Astrocyte of the cerebellum (primary cell): ENCODE measurements around the gene ZNF24.

ENCODE experiments used
- DNase-seq: peaks from one replicate; pipeline ENCODE4 v3.0.0-alpha.2; 2011; ENCODE audit warnings: low read depth
- H3K4me3 ChIP-seq: 2 replicates; pipeline ENCODE4 v1.5.1; 2011; ENCODE audit warnings: mild to moderate bottlenecking, low read depth, low read length, moderate library complexity
- in situ Hi-C: cut with HindIII; loops from 2 replicates; pipeline ENCODE4 v1.10.0; 2017; ENCODE audit warnings: low sequenced_read_pairs
- TF ChIP-seq, protein P1 (sequence below): IDR thresholded peaks from 2 replicates; pipeline ENCODE4 v1.5.1; 2012; ENCODE audit warnings: low read length, low read depth, moderate library complexity, mild to moderate bottlenecking; ENCODE audit errors: missing control alignments

The ZNF24 gene

DNA sequence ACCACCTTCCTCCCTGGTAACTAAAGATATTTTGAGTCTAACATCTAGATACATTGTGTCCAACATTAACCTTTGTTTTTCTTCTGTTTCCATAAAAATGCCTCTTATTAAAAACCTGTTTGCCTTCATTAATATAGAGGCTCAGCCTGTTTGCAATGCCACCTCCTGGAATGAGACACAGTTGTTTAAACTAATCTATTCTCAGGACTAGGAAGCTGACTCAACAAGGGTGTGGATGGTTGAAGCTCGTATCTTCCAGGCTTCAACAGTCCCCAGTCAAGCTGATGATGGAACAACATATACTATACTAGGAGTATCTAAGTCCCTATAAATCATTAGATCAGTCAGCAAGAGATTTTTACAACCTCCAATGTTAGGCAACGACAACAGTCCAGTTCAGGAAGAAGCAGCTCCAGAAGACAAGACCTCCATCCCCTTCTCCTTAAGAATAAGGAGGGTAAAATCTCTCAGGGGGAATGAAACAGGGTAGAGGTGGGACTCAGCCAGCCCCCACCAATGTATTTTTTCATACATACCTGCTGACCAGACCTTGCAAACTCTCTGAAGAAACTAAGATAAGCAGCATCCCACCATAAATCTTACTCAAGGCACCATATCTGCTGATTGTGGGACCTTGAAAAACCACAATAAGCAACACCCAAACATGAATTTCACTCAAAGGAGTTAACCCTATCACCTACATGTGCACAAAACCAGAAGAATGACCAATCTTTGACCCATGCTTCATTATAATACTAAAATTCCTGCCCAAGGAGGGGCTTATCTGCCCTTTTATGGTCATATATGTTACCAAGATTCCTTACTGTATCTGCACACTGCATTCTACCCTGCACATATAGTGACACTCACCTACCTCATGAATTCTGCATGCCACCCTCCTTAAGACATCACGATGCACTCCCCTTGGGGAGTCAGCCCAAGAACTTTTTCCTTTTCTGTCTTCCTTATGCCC is 21.4 kb downstream of the ZNF24 start:
- TF ChIP-seq, protein P1, sequence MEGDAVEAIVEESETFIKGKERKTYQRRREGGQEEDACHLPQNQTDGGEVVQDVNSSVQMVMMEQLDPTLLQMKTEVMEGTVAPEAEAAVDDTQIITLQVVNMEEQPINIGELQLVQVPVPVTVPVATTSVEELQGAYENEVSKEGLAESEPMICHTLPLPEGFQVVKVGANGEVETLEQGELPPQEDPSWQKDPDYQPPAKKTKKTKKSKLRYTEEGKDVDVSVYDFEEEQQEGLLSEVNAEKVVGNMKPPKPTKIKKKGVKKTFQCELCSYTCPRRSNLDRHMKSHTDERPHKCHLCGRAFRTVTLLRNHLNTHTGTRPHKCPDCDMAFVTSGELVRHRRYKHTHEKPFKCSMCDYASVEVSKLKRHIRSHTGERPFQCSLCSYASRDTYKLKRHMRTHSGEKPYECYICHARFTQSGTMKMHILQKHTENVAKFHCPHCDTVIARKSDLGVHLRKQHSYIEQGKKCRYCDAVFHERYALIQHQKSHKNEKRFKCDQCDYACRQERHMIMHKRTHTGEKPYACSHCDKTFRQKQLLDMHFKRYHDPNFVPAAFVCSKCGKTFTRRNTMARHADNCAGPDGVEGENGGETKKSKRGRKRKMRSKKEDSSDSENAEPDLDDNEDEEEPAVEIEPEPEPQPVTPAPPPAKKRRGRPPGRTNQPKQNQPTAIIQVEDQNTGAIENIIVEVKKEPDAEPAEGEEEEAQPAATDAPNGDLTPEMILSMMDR, result no peak
- in situ Hi-C loops, result no loop called here
- H3K4me3 ChIP-seq, result no peak overlapping the region
- no peak for DNase-seq

DNA sequence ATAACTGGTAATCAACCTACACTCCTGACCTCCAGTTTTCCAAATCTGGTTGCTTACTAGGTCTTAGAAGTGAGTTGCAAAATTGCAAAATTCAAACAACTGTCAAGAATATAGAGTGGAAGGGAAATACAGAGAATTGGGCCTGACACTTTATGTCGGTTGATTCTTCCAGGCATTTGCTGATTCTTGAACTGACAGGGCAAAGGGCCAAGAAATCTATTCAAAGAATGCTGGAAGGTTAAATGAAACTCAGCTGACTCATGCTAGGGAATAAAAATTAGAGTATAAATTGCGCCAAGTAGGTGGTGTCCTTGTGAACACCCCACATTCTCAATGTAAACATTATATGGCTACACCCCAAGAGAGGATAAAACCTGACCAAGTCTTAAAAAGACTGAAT is 32.7 kb downstream of the ZNF24 start:
- DNase-seq, result peak; percentile 28
- in situ Hi-C loops, result no loop called here
- TF ChIP-seq, protein P1, result no peak
- H3K4me3 ChIP-seq, result no peak overlapping the region

DNA sequence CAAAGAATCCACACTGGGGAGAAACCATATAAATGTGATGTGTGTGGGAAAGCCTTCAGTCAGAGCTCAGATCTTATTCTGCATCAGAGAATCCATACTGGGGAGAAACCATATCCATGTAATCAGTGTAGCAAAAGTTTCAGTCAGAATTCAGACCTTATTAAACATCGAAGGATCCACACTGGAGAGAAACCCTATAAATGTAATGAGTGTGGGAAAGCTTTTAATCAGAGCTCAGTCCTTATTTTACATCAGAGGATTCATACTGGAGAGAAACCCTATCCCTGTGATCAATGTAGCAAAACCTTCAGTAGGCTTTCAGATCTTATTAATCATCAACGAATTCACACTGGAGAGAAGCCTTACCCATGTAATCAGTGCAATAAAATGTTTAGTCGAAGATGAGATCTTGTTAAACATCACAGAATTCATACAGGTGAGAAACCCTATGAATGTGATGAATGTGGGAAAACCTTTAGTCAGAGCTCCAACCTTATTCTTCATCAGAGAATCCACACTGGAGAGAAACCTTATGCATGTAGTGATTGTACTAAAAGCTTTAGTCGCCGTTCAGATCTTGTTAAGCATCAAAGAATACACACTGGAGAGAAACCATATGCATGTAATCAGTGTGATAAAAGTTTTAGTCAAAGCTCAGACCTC is 37.5 kb downstream of the ZNF24 start:
- in situ Hi-C loops, result no loop called here
- no peak overlapping the region for H3K4me3 ChIP-seq

GRCh38 chr18:35303610-35304009 is 40.6 kb downstream of the ZNF24 start:
- TF ChIP-seq, protein P1, result no peak
- no peak for DNase-seq
- H3K4me3 ChIP-seq, result no peak overlapping the region
- in situ Hi-C loops, result no loop called here

More for the DNA sequence above, 37.5 kb downstream of the ZNF24 start:
- DNase-seq, result no peak
- TF ChIP-seq, protein P1, result no peak

GRCh38 chr18:35296060-35296459 is 48.2 kb downstream of the ZNF24 start:
- in situ Hi-C loops, result no loop called here
- no peak overlapping the region for H3K4me3 ChIP-seq
- DNase-seq, result no peak
- TF ChIP-seq, protein P1, result no peak

- peak overlapping the region; percentile 94 for H3K4me3 ChIP-seq
- no peak for DNase-seq
- TF ChIP-seq, protein P1, result no peak
- in situ Hi-C loops, result no loop called here
These were observed 53.1 kb downstream of the ZNF24 start for GRCh38 chr18:35291166-35291565.
